Loucy (cell line): ENCODE measurements around the gene ANKRD55.

ENCODE experiments used
- H2AFZ ChIP-seq: fragments of 200-600 bp; sonication (generic); 2 replicates; pipeline ENCODE4 v1.6.0; 2016; ENCODE audit warnings: antibody characterized with exemption, mild to moderate bottlenecking, low read length, moderate library complexity
- H3F3A ChIP-seq: fragments of 200-600 bp; 2 replicates; pipeline ENCODE4 v1.6.0; 2016; ENCODE audit warnings: antibody characterized with exemption, low read depth, mild to moderate bottlenecking
- H3K27me3 ChIP-seq: fragments of 200-600 bp; sonication (generic); 2 replicates; pipeline ENCODE4 v1.6.1; 2014; ENCODE audit warnings: low read length, mild to moderate bottlenecking; ENCODE audit not compliant: insufficient read depth, poor library complexity, severe bottlenecking
- H3K36me3 ChIP-seq: fragments of 200-600 bp; sonication (generic); 2 replicates; pipeline ENCODE4 v1.6.1; 2016; ENCODE audit warnings: low read length; ENCODE audit not compliant: insufficient read depth
- H3K4me1 ChIP-seq: fragments of 200-600 bp; sonication (generic); 2 replicates; pipeline ENCODE4 v1.5.1; 2014; ENCODE audit warnings: low read length, mild to moderate bottlenecking; ENCODE audit not compliant: insufficient read depth, poor library complexity, severe bottlenecking
- H3K4me2 ChIP-seq: fragments of 200-600 bp; sonication (generic); 2 replicates; pipeline ENCODE4 v1.6.0; 2014; ENCODE audit warnings: antibody characterized with exemption, low read length, low read depth, mild to moderate bottlenecking; ENCODE audit not compliant: poor library complexity, severe bottlenecking
- H3K4me3 ChIP-seq: fragments of 200-600 bp; sonication (generic); 2 replicates; pipeline ENCODE4 v1.5.1; 2014; ENCODE audit warnings: low read length, mild to moderate bottlenecking, mixed read lengths; ENCODE audit not compliant: poor library complexity, severe bottlenecking
- H3K79me2 ChIP-seq: fragments of 200-600 bp; sonication (generic); 2 replicates; pipeline ENCODE4 v1.6.1; 2014; ENCODE audit warnings: low read length; ENCODE audit not compliant: insufficient read depth
- H3K9ac ChIP-seq: fragments of 200-600 bp; sonication (generic); 2 replicates; pipeline ENCODE4 v1.6.0; 2014; ENCODE audit warnings: mild to moderate bottlenecking, low read depth, low read length, moderate library complexity; ENCODE audit not compliant: poor library complexity, severe bottlenecking
- H3K9me2 ChIP-seq: fragments of 200-600 bp; sonication (generic); replicated peaks from 2 replicates; pipeline ENCODE4 v1.6.1; 2016; ENCODE audit warnings: low read depth, low read length, mixed read lengths
- H3K9me3 ChIP-seq: fragments of 200-600 bp; sonication (generic); 2 replicates; pipeline ENCODE4 v1.6.1; 2014; ENCODE audit warnings: mild to moderate bottlenecking, antibody characterized with exemption, low read length, low read depth; ENCODE audit not compliant: insufficient read depth
- H4K20me1 ChIP-seq: fragments of 200-600 bp; sonication (generic); 2 replicates; pipeline ENCODE4 v1.6.0; 2014; ENCODE audit warnings: antibody characterized with exemption, low read length, mild to moderate bottlenecking; ENCODE audit not compliant: insufficient read depth, poor library complexity, severe bottlenecking
- EZH2phosphoT487 ChIP-seq: fragments of 200-600 bp; IDR thresholded peaks from 2 replicates; pipeline ENCODE4 v1.6.1; 2018; ENCODE audit warnings: antibody characterized with exemption, mild to moderate bottlenecking, moderate library complexity, borderline replicate concordance
- TF ChIP-seq, protein P1 (sequence below): fragments of 200-600 bp; sonication (generic); conservative IDR thresholded peaks from 2 replicates; pipeline ENCODE4 v1.5.1; 2014; ENCODE audit warnings: mild to moderate bottlenecking, antibody characterized with exemption, low read length

The ANKRD55 gene

DNA sequence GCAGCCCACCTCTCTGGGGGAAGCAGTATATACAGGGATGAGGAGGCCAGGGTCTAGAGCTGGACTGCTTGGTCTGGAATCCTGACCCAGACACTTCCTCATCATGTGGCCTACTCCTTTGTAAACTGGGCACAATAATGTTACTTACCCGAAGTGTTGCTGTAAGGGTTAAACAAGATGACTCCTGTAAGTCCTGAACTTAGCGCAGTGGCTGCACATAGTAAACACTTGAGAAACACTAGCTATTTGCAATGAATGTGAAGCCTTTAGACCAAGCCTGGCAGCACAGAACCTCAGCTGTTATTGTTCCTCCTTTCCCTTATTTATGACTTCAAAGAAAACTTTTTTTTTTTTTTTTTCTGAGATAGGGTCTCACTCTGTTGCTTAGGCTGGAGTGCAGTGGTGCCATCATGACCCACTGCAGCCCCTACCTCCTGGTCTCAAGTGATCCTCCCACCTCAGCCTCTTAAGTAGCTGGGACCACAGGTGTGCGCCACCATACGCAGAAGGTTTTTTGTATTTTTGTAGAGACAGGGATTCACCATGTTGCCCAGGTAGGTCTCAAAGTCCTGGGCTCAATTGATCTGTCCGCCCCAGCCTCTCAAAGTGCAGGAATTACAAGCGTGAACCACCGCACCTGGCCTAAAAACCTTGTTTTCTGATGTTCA, 142.2 kb downstream of the ANKRD55 start:
- H3F3A ChIP-seq, result no peaks in the 10 kb centered on the region
- H3K4me2 ChIP-seq, result no peak overlapping the region
- H3K9me2 ChIP-seq, result no peaks in the 10 kb centered on the region

DNA sequence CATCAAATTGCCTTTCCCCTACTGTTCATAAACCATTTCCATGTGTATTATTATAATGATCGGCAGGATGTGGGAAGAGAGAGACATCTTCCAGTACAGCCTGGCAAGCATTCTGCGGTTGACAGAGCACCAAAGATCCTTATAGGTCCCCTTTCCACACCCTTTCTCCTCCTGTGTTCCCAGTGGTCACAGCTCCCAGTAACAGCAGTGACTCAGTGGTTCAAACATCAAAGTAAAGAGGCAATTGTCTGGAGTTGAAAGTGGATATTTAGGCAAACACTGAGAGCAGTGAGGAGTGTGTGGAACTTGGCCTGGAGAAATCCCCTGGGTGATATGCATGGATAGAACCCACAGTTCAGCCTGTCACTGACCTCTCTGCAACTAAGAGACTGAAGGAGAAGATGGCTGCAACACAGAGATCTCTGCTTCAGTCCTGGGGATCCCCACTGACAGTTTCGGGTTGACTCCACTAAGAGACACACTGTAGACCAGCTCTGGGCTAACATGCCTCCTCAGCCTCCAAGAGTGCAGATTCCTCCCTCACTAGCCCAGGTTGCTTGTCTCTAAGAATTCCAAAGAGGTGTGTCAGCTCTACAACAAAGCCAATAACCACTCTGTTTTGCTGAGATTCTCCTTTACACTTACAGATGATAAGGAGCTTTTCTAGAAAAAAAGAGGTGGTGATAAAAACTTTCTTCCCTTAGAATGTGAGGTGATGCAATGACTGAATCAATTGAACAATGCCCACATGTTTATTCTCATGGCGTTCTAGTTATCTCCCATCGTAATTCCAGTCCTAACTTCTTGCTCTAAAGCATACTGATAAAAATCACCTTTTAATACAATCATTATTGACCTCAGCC, 143.9 kb downstream of the ANKRD55 start:
- Histone ChIP-seq H3K9ac (no peak overlapping the region), H3F3A (no peaks in the 10 kb centered on the region), H3K27me3 (no peaks in the 10 kb centered on the region), H3K4me3 (no peak overlapping the region), H2AFZ (no peak overlapping the region), H3K79me2 (no peaks in the 10 kb centered on the region), H3K9me2 (no peaks in the 10 kb centered on the region), H4K20me1 (no peaks in the 10 kb centered on the region), H3K4me1 (no peaks in the 10 kb centered on the region), H3K9me3 (no peaks in the 10 kb centered on the region), H3K4me2 (no peak overlapping the region), H3K36me3 (no peaks in the 10 kb centered on the region)
- no peak for TF ChIP-seq EZH2phosphoT487
- TF ChIP-seq, protein P1, sequence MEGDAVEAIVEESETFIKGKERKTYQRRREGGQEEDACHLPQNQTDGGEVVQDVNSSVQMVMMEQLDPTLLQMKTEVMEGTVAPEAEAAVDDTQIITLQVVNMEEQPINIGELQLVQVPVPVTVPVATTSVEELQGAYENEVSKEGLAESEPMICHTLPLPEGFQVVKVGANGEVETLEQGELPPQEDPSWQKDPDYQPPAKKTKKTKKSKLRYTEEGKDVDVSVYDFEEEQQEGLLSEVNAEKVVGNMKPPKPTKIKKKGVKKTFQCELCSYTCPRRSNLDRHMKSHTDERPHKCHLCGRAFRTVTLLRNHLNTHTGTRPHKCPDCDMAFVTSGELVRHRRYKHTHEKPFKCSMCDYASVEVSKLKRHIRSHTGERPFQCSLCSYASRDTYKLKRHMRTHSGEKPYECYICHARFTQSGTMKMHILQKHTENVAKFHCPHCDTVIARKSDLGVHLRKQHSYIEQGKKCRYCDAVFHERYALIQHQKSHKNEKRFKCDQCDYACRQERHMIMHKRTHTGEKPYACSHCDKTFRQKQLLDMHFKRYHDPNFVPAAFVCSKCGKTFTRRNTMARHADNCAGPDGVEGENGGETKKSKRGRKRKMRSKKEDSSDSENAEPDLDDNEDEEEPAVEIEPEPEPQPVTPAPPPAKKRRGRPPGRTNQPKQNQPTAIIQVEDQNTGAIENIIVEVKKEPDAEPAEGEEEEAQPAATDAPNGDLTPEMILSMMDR, result no peak

More for the DNA sequence above, 142.2 kb downstream of the ANKRD55 start:
- no peak overlapping the region for H3K9ac ChIP-seq
- no peaks in the 10 kb centered on the region for H3K4me1 ChIP-seq
- no peak overlapping the region for H2AFZ ChIP-seq
- no peaks in the 10 kb centered on the region for H3K9me3 ChIP-seq
- no peak overlapping the region for H3K4me3 ChIP-seq
- no peak for TF ChIP-seq EZH2phosphoT487
- TF ChIP-seq, protein P1, result no peak
- no peaks in the 10 kb centered on the region for H3K27me3 ChIP-seq
- no peaks in the 10 kb centered on the region for H4K20me1 ChIP-seq
- H3K36me3 ChIP-seq, result no peaks in the 10 kb centered on the region
- H3K79me2 ChIP-seq, result no peaks in the 10 kb centered on the region

DNA sequence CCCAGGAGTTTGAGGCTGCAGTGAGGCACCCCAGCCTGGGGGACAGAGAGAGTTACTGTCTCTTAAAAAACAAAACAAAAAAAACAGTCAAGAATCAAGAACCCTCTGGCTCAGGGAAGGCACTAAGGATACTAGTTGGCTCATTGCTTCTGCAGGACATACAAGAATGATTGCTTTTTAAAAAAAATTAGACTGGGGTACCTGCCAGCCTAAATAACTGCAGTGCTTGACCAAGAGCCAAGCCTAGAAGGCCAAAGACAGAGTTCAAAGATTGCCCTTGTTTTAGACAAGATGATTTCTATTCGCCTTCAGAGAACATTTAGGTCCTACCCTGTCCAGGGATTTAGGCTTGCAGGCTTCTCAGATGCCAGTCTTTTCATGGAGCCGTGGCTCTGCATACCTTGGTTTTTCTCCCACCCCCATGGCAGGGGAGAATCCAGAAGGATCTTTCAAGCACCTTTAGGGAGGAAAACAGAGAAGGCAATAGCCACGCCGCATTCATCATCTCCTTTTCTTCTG, 144.6 kb downstream of the ANKRD55 start:
- Histone ChIP-seq H3F3A (no peaks in the 10 kb centered on the region), H3K9me3 (no peaks in the 10 kb centered on the region), H3K9me2 (no peaks in the 10 kb centered on the region), H3K4me3 (no peak overlapping the region), H2AFZ (no peak overlapping the region), H4K20me1 (no peaks in the 10 kb centered on the region), H3K36me3 (no peaks in the 10 kb centered on the region), H3K4me2 (no peak overlapping the region), H3K79me2 (no peaks in the 10 kb centered on the region), H3K9ac (no peak overlapping the region), H3K27me3 (no peaks in the 10 kb centered on the region), H3K4me1 (no peaks in the 10 kb centered on the region)
- TF ChIP-seq, protein P1, result no peak
- no peak for TF ChIP-seq EZH2phosphoT487
